GM10248 (cell line): ENCODE data around the gene LDLRAD3.

Experiments
- CTCF ChIA-PET: fragments of 300-600 bp; sonication (Branson Sonifier 250); formaldehyde crosslinking; extraction: SDS; loops from one replicate; lab custom pipeline; 2021; ENCODE audit warnings: antibody characterized with exemption; lab: Yijun Ruan, JAX
- POLR2A ChIA-PET: fragments of 350-650 bp; sonication (Branson Sonifier 250); formaldehyde crosslinking; extraction: SDS; loops from one replicate; lab custom pipeline; 2020; ENCODE audit warnings: antibody characterized with exemption; lab: Yijun Ruan, JAX
- DNase-seq: peaks from one replicate; pipeline ENCODE4 v3.0.0; 2012; ENCODE audit errors: extremely low spot score
- TF ChIP-seq, protein P1 (sequence below): IDR thresholded peaks from 2 replicates; pipeline ENCODE4 v1.5.1; 2012; ENCODE audit warnings: mild to moderate bottlenecking, low read depth; ENCODE audit errors: extremely low read depth, missing control alignments, control extremely low read depth

Gene LDLRAD3

DNA sequence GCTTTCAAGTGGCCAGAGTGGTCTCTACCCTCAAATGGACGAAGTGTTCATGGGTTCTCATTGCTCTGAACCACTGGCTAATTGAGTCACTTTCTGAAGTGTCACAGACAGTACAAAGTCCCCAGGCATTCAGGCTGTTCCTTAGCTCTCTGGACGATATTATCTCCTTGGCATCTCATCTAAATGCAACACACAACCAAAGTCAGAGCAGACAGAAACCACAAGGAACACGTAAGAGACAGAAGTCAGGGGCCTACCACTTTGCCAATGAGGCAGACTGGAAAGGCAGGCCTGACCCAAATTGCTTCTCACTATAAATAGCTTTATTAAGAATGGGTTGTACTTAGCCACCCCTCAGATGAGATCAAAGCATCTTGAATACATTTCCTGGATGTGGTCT is 29.0 kb upstream of the LDLRAD3 start:
- no peak for DNase-seq
- POLR2A ChIA-PET = no interaction called here
- TF ChIP-seq, protein P1, sequence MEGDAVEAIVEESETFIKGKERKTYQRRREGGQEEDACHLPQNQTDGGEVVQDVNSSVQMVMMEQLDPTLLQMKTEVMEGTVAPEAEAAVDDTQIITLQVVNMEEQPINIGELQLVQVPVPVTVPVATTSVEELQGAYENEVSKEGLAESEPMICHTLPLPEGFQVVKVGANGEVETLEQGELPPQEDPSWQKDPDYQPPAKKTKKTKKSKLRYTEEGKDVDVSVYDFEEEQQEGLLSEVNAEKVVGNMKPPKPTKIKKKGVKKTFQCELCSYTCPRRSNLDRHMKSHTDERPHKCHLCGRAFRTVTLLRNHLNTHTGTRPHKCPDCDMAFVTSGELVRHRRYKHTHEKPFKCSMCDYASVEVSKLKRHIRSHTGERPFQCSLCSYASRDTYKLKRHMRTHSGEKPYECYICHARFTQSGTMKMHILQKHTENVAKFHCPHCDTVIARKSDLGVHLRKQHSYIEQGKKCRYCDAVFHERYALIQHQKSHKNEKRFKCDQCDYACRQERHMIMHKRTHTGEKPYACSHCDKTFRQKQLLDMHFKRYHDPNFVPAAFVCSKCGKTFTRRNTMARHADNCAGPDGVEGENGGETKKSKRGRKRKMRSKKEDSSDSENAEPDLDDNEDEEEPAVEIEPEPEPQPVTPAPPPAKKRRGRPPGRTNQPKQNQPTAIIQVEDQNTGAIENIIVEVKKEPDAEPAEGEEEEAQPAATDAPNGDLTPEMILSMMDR = no peak
- CTCF ChIA-PET = interaction anchor here (1.0 kb wide), 1 partner anchor 93 kb away, joined by 3 read pairs; no protein-coding TSS in a partner anchor

DNA sequence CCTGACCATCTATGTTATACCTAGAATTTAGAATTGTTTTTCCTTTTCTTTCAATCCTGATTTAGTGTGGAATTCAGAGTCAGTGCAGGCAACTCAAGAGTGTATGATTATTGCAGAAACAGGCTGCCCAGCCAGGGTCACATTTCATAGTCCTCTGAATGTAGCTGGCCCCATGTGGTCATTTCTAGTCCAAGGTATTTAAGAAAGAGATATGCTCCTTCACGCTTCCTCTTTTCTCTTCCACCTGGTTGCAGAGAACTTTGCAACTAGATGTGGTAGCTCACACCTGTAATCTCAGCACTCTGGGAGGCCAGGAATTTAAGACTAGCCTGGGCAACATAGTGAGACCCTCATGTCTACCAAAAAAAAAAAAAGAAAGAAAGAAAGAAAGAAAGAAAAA is 27.6 kb upstream of the LDLRAD3 start:
- ChIA-PET CTCF (no interaction called here), POLR2A (no interaction called here)
- no peak for DNase-seq
- TF ChIP-seq, protein P1 = no peak

DNA sequence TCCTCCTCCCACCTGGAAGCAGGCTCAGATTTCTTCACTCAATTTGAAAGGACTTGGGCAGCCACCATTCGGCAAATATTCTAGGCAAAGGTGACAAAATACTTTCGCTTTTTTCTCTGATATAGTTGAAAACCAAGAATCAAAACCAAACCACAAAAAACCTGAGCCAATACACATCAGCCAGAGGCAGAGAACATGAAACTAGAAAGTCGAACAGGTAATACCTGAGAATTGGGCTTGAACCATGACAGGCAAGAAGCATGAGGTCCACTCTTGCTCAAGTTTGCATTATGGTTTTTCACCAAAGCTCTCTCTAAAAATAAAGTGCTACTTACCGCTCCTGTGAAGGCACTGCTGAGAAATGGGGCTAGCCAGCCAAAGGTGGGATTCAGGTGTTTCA is 26.2 kb upstream of the LDLRAD3 start:
- DNase-seq = peak; percentile 31
- ChIA-PET POLR2A (no interaction called here), CTCF (interaction anchor here (1.1 to 2.2 kb wide), 3 partner anchors 11 to 95 kb away, joined by 3 to 5 read pairs (median 4); no protein-coding TSS in a partner anchor)
- TF ChIP-seq, protein P1 = no peak

DNA sequence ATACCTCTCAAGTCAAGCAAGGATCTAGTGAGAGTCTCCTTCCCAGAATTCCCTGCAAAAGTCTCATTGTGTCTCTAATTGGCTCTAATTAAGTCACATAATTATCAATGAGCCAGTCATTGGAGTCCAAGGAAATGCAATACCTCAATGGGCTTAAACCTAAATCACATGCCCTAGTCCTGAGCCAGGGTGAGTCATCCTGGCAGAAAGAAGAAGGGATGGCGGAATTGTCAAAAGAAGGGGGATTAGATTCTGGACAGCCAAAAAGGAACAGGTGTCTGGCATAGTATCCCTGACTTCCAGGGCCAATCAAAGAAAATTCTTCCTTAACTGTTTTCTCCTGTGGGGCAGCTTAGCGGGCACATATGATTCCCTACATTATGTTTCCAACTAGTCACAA is 25.1 kb upstream of the LDLRAD3 start:
- POLR2A ChIA-PET = no interaction called here
- CTCF ChIA-PET = interaction anchor here (2.2 kb wide), 1 partner anchor 12 kb away, joined by 5 read pairs; no protein-coding TSS in a partner anchor
- DNase-seq = no peak
- TF ChIP-seq, protein P1 = no peak

DNA sequence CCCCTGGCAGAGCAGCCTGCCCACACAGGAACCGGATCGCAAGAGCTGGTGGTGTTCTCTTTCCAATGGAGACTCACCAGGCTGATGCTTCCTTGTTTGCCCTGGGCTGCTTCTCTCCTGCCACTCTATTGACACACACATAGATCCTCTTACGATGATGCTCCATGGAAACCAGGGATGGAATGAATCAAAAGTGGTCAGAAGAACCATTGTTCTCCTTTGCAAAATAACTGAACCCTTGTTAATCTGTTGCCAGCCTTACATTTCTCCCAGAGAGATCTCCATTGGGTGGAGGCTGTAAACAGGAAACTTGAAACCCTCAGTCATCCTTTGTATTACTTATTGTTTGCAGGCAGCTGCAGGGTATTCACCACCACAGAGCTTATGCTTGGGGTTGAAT is 24.6 kb upstream of the LDLRAD3 start:
- POLR2A ChIA-PET = no interaction called here
- no peak for DNase-seq
- CTCF ChIA-PET = interaction anchor here (2.2 kb wide), 1 partner anchor 12 kb away, joined by 5 read pairs; no protein-coding TSS in a partner anchor
- TF ChIP-seq, protein P1 = no peak

DNA sequence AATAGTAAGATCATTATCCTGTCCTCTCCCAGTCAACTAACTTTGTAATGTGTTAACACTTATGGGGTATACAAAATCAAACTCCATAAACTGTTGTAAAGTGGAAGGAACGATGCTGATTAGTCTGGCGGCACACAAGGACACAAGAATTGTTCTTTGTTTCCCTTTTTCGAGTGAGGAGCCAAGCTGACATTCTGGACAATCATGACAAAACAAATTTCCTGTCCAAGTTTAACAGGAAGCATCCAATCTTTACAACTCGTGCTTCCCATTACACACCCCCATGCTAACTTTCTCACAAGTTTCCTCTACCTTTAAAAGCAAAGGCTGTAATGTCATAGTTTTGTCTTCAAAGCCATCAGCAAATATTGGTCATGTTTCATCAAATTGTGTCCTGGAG is 20.4 kb upstream of the LDLRAD3 start:
- TF ChIP-seq, protein P1 = no peak
- ChIA-PET CTCF (interaction anchor here (1.5 kb wide), 1 partner anchor 8 kb away, joined by 3 read pairs; no protein-coding TSS in a partner anchor), POLR2A (no interaction called here)
- DNase-seq = no peak
